ENCODE data around the gene DSEL.

Gene DSEL

DNA sequence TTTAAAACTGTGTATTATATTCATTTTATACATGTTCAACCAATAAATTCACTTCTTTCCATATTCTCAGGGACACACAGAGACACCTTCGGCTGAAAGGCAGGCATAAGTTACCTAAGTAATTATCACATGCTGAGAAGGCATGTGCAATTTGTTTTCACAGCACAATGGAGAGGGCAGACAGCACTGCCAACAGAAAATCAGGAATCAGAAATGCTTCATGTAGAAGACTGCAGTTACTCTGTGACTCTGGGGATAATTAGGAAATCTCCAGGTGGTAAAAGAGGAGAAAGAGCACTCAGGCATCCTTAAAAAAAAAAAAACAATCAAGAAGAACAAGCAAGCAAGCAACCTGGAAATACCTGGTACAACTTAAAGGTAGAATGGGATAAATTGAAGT lies 49.3 kb downstream of the DSEL start:
- H3K4me2 ChIP-seq (ENCODE audit: low read length): no peak overlapping the region
- no peaks in the 10 kb centered on the region for H3K36me3 ChIP-seq (ENCODE audit: control insufficient read depth, low read length)
- H3K9me3 ChIP-seq (ENCODE audit: control insufficient read depth, insufficient read depth, low read length): no peaks in the 10 kb centered on the region
- no peaks in the 10 kb centered on the region for H3K9me2 ChIP-seq (replicated peaks; ENCODE audit: control insufficient read depth, low read length)
- H3K27me3 ChIP-seq (ENCODE audit: control insufficient read depth, low read length): no peaks in the 10 kb centered on the region
- H3K4me1 ChIP-seq (ENCODE audit: control insufficient read depth, low read length): peaks cover 15% of the 10 kb centered on the region
- H3K4me3 ChIP-seq (ENCODE audit: low read length): no peak overlapping the region
- no peaks in the 10 kb centered on the region for H3K79me2 ChIP-seq (ENCODE audit: control insufficient read depth, low read length)
- H3K27ac ChIP-seq (ENCODE audit: low read depth, low read length): no peak overlapping the region
- no peak for TF ChIP-seq EZH2phosphoT487 (IDR thresholded peaks at IDR 0.05; ENCODE audit: borderline replicate concordance, low read length)
- TF ChIP-seq, protein P1, sequence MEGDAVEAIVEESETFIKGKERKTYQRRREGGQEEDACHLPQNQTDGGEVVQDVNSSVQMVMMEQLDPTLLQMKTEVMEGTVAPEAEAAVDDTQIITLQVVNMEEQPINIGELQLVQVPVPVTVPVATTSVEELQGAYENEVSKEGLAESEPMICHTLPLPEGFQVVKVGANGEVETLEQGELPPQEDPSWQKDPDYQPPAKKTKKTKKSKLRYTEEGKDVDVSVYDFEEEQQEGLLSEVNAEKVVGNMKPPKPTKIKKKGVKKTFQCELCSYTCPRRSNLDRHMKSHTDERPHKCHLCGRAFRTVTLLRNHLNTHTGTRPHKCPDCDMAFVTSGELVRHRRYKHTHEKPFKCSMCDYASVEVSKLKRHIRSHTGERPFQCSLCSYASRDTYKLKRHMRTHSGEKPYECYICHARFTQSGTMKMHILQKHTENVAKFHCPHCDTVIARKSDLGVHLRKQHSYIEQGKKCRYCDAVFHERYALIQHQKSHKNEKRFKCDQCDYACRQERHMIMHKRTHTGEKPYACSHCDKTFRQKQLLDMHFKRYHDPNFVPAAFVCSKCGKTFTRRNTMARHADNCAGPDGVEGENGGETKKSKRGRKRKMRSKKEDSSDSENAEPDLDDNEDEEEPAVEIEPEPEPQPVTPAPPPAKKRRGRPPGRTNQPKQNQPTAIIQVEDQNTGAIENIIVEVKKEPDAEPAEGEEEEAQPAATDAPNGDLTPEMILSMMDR (IDR thresholded peaks at IDR 0.05; ENCODE audit: low read depth, low read length, poor library complexity, severe bottlenecking): no peak
- no peaks in the 10 kb centered on the region for H3F3A ChIP-seq (ENCODE audit: control insufficient read depth, insufficient read depth)
- H4K20me1 ChIP-seq (ENCODE audit: control insufficient read depth, insufficient read depth, low read depth, low read length): no peaks in the 10 kb centered on the region

DNA sequence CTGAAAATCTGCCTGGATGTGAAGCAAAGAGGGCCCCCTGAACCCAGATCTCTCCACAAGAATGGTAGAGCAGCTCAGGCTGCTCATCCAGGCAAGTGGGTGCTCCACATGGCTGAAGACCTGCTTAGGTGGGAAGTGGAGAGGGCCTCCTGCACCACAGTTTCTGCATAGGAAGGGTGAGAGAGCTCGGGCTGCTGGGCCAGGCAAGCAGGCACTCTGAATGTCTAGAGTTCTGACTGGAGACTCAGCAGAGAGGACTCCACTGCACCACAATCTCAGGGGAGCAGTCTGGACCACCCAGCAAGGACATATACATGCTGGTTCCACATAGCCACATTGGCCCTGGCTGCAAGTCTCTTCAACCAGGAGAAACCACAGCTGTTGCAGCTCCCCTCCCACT lies 52.0 kb downstream of the DSEL start:
- no peaks in the 10 kb centered on the region for H3K9me3 ChIP-seq (ENCODE audit: control insufficient read depth, insufficient read depth, low read length)
- no peaks in the 10 kb centered on the region for H3K9me2 ChIP-seq (replicated peaks; ENCODE audit: control insufficient read depth, low read length)
- no peak overlapping the region for H3K27ac ChIP-seq (ENCODE audit: low read depth, low read length)
- peaks cover 15% of the 10 kb centered on the region for H3K4me1 ChIP-seq (ENCODE audit: control insufficient read depth, low read length)
- H3K4me2 ChIP-seq (ENCODE audit: low read length): no peak overlapping the region
- no peaks in the 10 kb centered on the region for H3K27me3 ChIP-seq (ENCODE audit: control insufficient read depth, low read length)
- H3K36me3 ChIP-seq (ENCODE audit: control insufficient read depth, low read length): no peaks in the 10 kb centered on the region
- H3K4me3 ChIP-seq (ENCODE audit: low read length): no peak overlapping the region
- no peak for TF ChIP-seq EZH2phosphoT487 (IDR thresholded peaks at IDR 0.05; ENCODE audit: borderline replicate concordance, low read length)
- TF ChIP-seq, protein P1 (IDR thresholded peaks at IDR 0.05; ENCODE audit: low read depth, low read length, poor library complexity, severe bottlenecking): no peak
- no peaks in the 10 kb centered on the region for H4K20me1 ChIP-seq (ENCODE audit: control insufficient read depth, insufficient read depth, low read depth, low read length)
- no peaks in the 10 kb centered on the region for H3K79me2 ChIP-seq (ENCODE audit: control insufficient read depth, low read length)
- no peaks in the 10 kb centered on the region for H3F3A ChIP-seq (ENCODE audit: control insufficient read depth, insufficient read depth)

GRCh38 chr18:67463829-67464228 lies 52.7 kb downstream of the DSEL start:
- H3K9me2 ChIP-seq (replicated peaks; ENCODE audit: control insufficient read depth, low read length): no peaks in the 10 kb centered on the region
- H3K4me3 ChIP-seq (ENCODE audit: low read length): no peak overlapping the region
- no peak overlapping the region for H3K4me2 ChIP-seq (ENCODE audit: low read length)
- H3K27me3 ChIP-seq (ENCODE audit: control insufficient read depth, low read length): no peaks in the 10 kb centered on the region
- H3K4me1 ChIP-seq (ENCODE audit: control insufficient read depth, low read length): peaks cover 15% of the 10 kb centered on the region
- H3K9me3 ChIP-seq (ENCODE audit: control insufficient read depth, insufficient read depth, low read length): no peaks in the 10 kb centered on the region
- no peak overlapping the region for H3K27ac ChIP-seq (ENCODE audit: low read depth, low read length)
- no peaks in the 10 kb centered on the region for H4K20me1 ChIP-seq (ENCODE audit: control insufficient read depth, insufficient read depth, low read depth, low read length)
- no peaks in the 10 kb centered on the region for H3K79me2 ChIP-seq (ENCODE audit: control insufficient read depth, low read length)
- TF ChIP-seq, protein P1 (IDR thresholded peaks at IDR 0.05; ENCODE audit: low read depth, low read length, poor library complexity, severe bottlenecking): peak; percentile 41
- TF ChIP-seq EZH2phosphoT487 (IDR thresholded peaks at IDR 0.05; ENCODE audit: borderline replicate concordance, low read length): no peak
- no peaks in the 10 kb centered on the region for H3K36me3 ChIP-seq (ENCODE audit: control insufficient read depth, low read length)
- no peaks in the 10 kb centered on the region for H3F3A ChIP-seq (ENCODE audit: control insufficient read depth, insufficient read depth)

GRCh38 chr18:67456711-67457110 lies 59.8 kb downstream of the DSEL start:
- Histone ChIP-seq H3K79me2 (ENCODE audit: control insufficient read depth, low read length) (no peaks in the 10 kb centered on the region), H4K20me1 (ENCODE audit: control insufficient read depth, insufficient read depth, low read depth, low read length) (no peaks in the 10 kb centered on the region), H3K4me1 (ENCODE audit: control insufficient read depth, low read length) (no peaks in the 10 kb centered on the region), H3K9me2 (replicated peaks; ENCODE audit: control insufficient read depth, low read length) (no peaks in the 10 kb centered on the region), H3K27me3 (ENCODE audit: control insufficient read depth, low read length) (no peaks in the 10 kb centered on the region), H3K4me3 (ENCODE audit: low read length) (no peak overlapping the region), H3F3A (ENCODE audit: control insufficient read depth, insufficient read depth) (no peaks in the 10 kb centered on the region), H3K9me3 (ENCODE audit: control insufficient read depth, insufficient read depth, low read length) (no peaks in the 10 kb centered on the region), H3K27ac (ENCODE audit: low read depth, low read length) (no peak overlapping the region), H3K4me2 (ENCODE audit: low read length) (no peak overlapping the region), H3K36me3 (ENCODE audit: control insufficient read depth, low read length) (no peaks in the 10 kb centered on the region)
- TF ChIP-seq EZH2phosphoT487 (IDR thresholded peaks at IDR 0.05; ENCODE audit: borderline replicate concordance, low read length): no peak
- TF ChIP-seq, protein P1 (IDR thresholded peaks at IDR 0.05; ENCODE audit: low read depth, low read length, poor library complexity, severe bottlenecking): no peak

Data from DOHH2 (cell line).